K562 (cell line): Measurements from ENCODE around the gene MRPS5. TPM values are rescaled to one million over a fixed set of nuclear protein-coding genes. Genes with fewer than 3 reads are reported as not detected.

Source experiments
- ATAC-seq: fragments of 200-7000 bp; cut with Tn5 transposase; 3 replicates; pipeline ENCODE4 v1.9.1; 2020; ENCODE audit warnings: moderate library complexity
- BruUV-seq: library from RNA; stranded (reverse); fragments of 400-500 nt; replicated peaks from 2 replicates; lab custom pipeline; 2021; lab: Mats Ljungman, UMichigan
- CTCF ChIA-PET: fragments of 300-600 bp; formaldehyde crosslinking; extraction: SDS; loops from one replicate; lab custom pipeline; 2021; ENCODE audit warnings: low intra/inter-chr PET ratio; lab: Yijun Ruan, JAX
- POLR2A ChIA-PET: fragments of 300-600, 350-650 bp; sonication (Branson Sonifier 250); formaldehyde crosslinking; extraction: SDS; loops from one replicate; lab custom pipeline; 2021; ENCODE audit warnings: antibody characterized with exemption, inconsistent platforms; lab: Yijun Ruan, JAX
- DNase-seq, 4 experiments: peaks; one replicate each; pipeline versions ENCODE4 v3.0.0 to v3.0.0-alpha.2; 2011 to 2018; ENCODE audit warnings: low spot score in 3 of 4, mixed read lengths in 3 of 4; ENCODE audit errors: extremely low read depth in 1 of 4
- FAIRE-seq: peaks from 2 replicates; lab custom pipeline; 2011; peaks lifted over from hg19 to GRCh38; lab: Jason Lieb, UNC
- H2AFZ ChIP-seq: 2 replicates; pipeline ENCODE4 v1.6.0; 2011; ENCODE audit warnings: low read depth, low read length, control low read depth, inconsistent platforms
- H3K27ac ChIP-seq: fragments of 200-600 bp; 3 replicates; pipeline ENCODE4 v1.8.0; 2011; ENCODE audit warnings: low read depth, mild to moderate bottlenecking, control low read depth, inconsistent platforms, low read length, moderate library complexity, mixed read lengths; ENCODE audit errors: extremely low read depth
- H3K27me3 ChIP-seq, 2 experiments: fragments of 300-600 bp in 1 of 2; 2 replicates in 1 of 2; 3 replicates in 1 of 2; pipeline versions ENCODE4 v1.6.0 to v1.8.0; 2011; ENCODE audit warnings: inconsistent platforms in 2 of 2, low read length in 2 of 2, mild to moderate bottlenecking in 1 of 2, mixed read lengths in 1 of 2, moderate library complexity in 1 of 2; ENCODE audit not compliant: control insufficient read depth in 2 of 2, insufficient read depth in 2 of 2
- H3K36me3 ChIP-seq: fragments of 300-600 bp; 3 replicates; pipeline ENCODE4 v1.8.0; 2011; ENCODE audit warnings: mild to moderate bottlenecking, low read length, inconsistent platforms; ENCODE audit not compliant: control insufficient read depth, insufficient read depth
- H3K4me1 ChIP-seq, 2 experiments: fragments of 200-600 bp in 1 of 2; replicated peaks in 1 of 2; 2 replicates in 1 of 2; 3 replicates in 1 of 2; pipeline versions ENCODE4 v1.5.1 to v1.8.0; 2011; ENCODE audit warnings: inconsistent platforms in 2 of 2, low read length in 2 of 2, mild to moderate bottlenecking in 1 of 2, mixed read lengths in 1 of 2, moderate library complexity in 1 of 2; ENCODE audit not compliant: control insufficient read depth in 2 of 2, insufficient read depth in 2 of 2
- H3K4me2 ChIP-seq: 2 replicates; pipeline ENCODE4 v1.6.1; 2011; ENCODE audit warnings: low read length, control low read depth, inconsistent platforms, mixed read lengths; ENCODE audit not compliant: insufficient read depth
- H3K4me3 ChIP-seq: fragments of 200-600 bp; sonication (generic), shearing (Covaris generic); 2 replicates; pipeline ENCODE4 v1.5.1; 2016; ENCODE audit warnings: control low read depth, inconsistent platforms
- H3K79me2 ChIP-seq: fragments of 200-600 bp; 3 replicates; pipeline ENCODE4 v1.8.0; 2011; ENCODE audit warnings: low read length, inconsistent platforms; ENCODE audit not compliant: control insufficient read depth, insufficient read depth
- H3K9ac ChIP-seq, 2 experiments: 2 replicates each; pipeline versions ENCODE4 v1.6.0 to v1.6.1; 2011; ENCODE audit warnings: low read depth in 2 of 2, low read length in 2 of 2, control low read depth in 1 of 2, inconsistent platforms in 1 of 2, mild to moderate bottlenecking in 1 of 2, mixed read lengths in 1 of 2; ENCODE audit not compliant: insufficient read depth in 1 of 2
- H3K9me1 ChIP-seq: one replicate; pipeline ENCODE4 v1.6.0; 2011; ENCODE audit warnings: inconsistent platforms, mild to moderate bottlenecking, low read length, moderate library complexity; ENCODE audit not compliant: control insufficient read depth, insufficient read depth
- H3K9me3 ChIP-seq: replicated peaks from 2 replicates; pipeline ENCODE4 v1.5.1; 2011; ENCODE audit warnings: low read depth, low read length, inconsistent platforms; ENCODE audit not compliant: control insufficient read depth, insufficient read depth
- H4K20me1 ChIP-seq: replicated peaks from 2 replicates; pipeline ENCODE4 v1.6.1; 2011; ENCODE audit warnings: low read length, inconsistent platforms, mixed read lengths; ENCODE audit not compliant: control insufficient read depth, insufficient read depth
- CREBBP ChIP-seq: IDR thresholded peaks from one replicate; pipeline ENCODE4 v1.6.1; 2012; ENCODE audit warnings: low read depth, mild to moderate bottlenecking, control low read depth, inconsistent platforms, low read length
- HDAC1 ChIP-seq, 2 experiments: fragments of 450-650 bp; IDR thresholded peaks; 2 replicates each; pipeline ENCODE4 v1.6.1; 2016 to 2017; ENCODE audit warnings: inconsistent platforms in 1 of 2, mild to moderate bottlenecking in 1 of 2, moderate library complexity in 1 of 2
- NR1H2 ChIP-seq: sonication (generic); formaldehyde crosslinking; IDR thresholded peaks from 2 replicates; pipeline ENCODE4 v1.4.0; 2020; ENCODE audit warnings: mild to moderate bottlenecking, missing genetic modification reagents
- SPI1 ChIP-seq: IDR thresholded peaks from 2 replicates; pipeline ENCODE4 v1.6.1; 2011; ENCODE audit warnings: low read depth, low read length, control low read depth, borderline replicate concordance
- SREBF1 ChIP-seq: fragments of 150-350 bp; IDR thresholded peaks from 2 replicates; pipeline ENCODE4 v1.6.1; 2014; ENCODE audit warnings: antibody characterized with exemption, low read depth, low read length, borderline replicate concordance
- ZNF707 ChIP-seq: fragments of 250-450 bp; sonication (Bioruptor Pico); conservative IDR thresholded peaks from 2 replicates; pipeline ENCODE4 v1.8.0; 2022; ENCODE audit warnings: inconsistent platforms, mild to moderate bottlenecking, moderate library complexity
- WGBS: fragments of 100-300 bp; shearing (Covaris generic); methylation state at CpG from one replicate; pipeline ENCODE4 v1.1.6; 2016; ENCODE audit warnings: low coverage, mixed read lengths; ENCODE audit not compliant: insufficient coverage; ENCODE audit errors: missing lambda C conversion rate; 5-methylcytosine and 5-hydroxymethylcytosine counted together
- in situ Hi-C: fragments of 300-500 bp; cut with MboI; formaldehyde crosslinking; loops from 4 replicates; pipeline ENCODE4 v1.15.0; 2018; ENCODE audit warnings: inconsistent platforms, mixed read lengths
- intact Hi-C: fragments of 100-400 bp; cut with micrococcal nuclease; formaldehyde crosslinking; loops from 2 replicates; pipeline ENCODE4 v1.14.2; 2022
- polyA plus RNA-seq, 8 experiments: library from polyadenylated mRNA; depleted of rRNA in 4 of 8; stranded (reverse) in 5 of 8; unstranded in 3 of 8; fragments of >200 nt; fragmentation: Nextera tagmentation in 2 of 8; fragmentation: Illumina TruSeq in 1 of 8; extraction: Ambion mirVana in 2 of 8; extraction: Trizol in 1 of 8; gene quantifications; 2 replicates each; pipeline versions ENCODE4 v1.2.1 to v1.2.3, GENCODE V29; 2011 to 2014; ENCODE audit warnings: inconsistent platforms in 1 of 8, missing spikeins in 1 of 8
- total RNA-seq, 7 experiments: library from RNA; depleted of rRNA in 6 of 7; stranded (reverse); fragments of >200 nt in 6 of 7; fragmentation: Illumina TruSeq in 2 of 7; extraction: Trizol in 2 of 7; gene quantifications; 2 replicates each; pipeline versions ENCODE4 v1.2.1 to v1.2.3, GENCODE V29; 2011 to 2021; ENCODE audit warnings: low replicate concordance in 1 of 7
- TF ChIP-seq, protein P1 (sequence below): conservative IDR thresholded peaks from 2 replicates; pipeline ENCODE4 v1.6.1; 2011; ENCODE audit warnings: low read depth, mild to moderate bottlenecking, low read length; ENCODE audit not compliant: control insufficient read depth

MRPS5 gene
- total and polyA plus RNA-seq, 9 of the 15 experiments (the other 6 are each of a cell fraction or from before 2014, with no cell fraction given) = 85.0 to 162 (median 118) TPM

DNA sequence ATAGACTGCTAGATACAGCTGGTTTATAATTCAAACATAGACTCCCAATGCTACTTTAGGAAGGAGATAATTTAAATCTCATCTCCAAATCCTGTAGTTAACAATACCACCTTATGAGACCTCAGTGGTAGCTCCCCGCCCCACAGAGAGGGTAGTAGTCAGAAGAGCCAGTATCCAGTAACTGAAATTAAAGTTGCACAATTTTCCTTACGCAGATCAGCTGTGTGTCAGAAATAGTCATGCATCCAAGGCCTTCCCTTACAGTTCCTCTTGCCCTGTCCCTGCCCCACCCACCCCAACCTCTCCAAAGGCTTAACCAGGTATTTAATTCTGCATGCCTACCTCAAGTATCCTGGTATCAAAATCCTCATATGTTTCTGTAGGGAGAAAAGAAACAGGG lies 15.5 kb downstream of the MRPS5 start:
- CTCF ChIA-PET = no interaction called here
- H3K27ac ChIP-seq = no peak overlapping the region
- no peaks in the 10 kb centered on the region for H3K79me2 ChIP-seq
- no peaks in the 10 kb centered on the region for H3K27me3 ChIP-seq
- TF ChIP-seq NR1H2 (CRISPR knock-in tag) (no peak), ZNF707 (CRISPR knock-in tag) (no peak), HDAC1 (IDR thresholded peaks at IDR 0.05) (no peak), SPI1 (no peak), CREBBP (no peak), SREBF1 (no peak)
- TF ChIP-seq, protein P1, sequence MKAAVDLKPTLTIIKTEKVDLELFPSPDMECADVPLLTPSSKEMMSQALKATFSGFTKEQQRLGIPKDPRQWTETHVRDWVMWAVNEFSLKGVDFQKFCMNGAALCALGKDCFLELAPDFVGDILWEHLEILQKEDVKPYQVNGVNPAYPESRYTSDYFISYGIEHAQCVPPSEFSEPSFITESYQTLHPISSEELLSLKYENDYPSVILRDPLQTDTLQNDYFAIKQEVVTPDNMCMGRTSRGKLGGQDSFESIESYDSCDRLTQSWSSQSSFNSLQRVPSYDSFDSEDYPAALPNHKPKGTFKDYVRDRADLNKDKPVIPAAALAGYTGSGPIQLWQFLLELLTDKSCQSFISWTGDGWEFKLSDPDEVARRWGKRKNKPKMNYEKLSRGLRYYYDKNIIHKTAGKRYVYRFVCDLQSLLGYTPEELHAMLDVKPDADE = no peak
- TF ChIP-seq, all 486 proteins: peak for 0
- no peak overlapping the region for H3K9ac ChIP-seq
- POLR2A ChIA-PET = interaction anchor here (1.9 kb wide), 1 partner anchor 27 kb away, joined by 5 read pairs; no protein-coding TSS in a partner anchor
- WGBS = 93% methylated on average over 1 of the region's 2 CpGs
- no peak overlapping the region for H2AFZ ChIP-seq
- BruUV-seq = no TSS peak
- intact Hi-C loops = no loop called here
- H3K36me3 ChIP-seq = peaks cover 95% of the 10 kb centered on the region
- no peak for ATAC-seq
- H3K9me1 ChIP-seq = no peaks in the 10 kb centered on the region
- FAIRE-seq = no peak
- DNase-seq = no peak
- H3K4me2 ChIP-seq = no peak overlapping the region
- H3K4me3 ChIP-seq = no peak overlapping the region
- H3K4me1 ChIP-seq = no peaks in the 10 kb centered on the region
- in situ Hi-C loops = no loop called here
- H4K20me1 ChIP-seq = no peaks in the 10 kb centered on the region; the same call in 1 of the 2 replicates
- H3K9me3 ChIP-seq = no peaks in the 10 kb centered on the region; the same call in 1 of the 2 replicates
